GM10248 (cell line): ENCODE results near the gene SEC14L3.
"Not testable (repeated sequence)": the region's sequence is repeated elsewhere in the genome, so short reads cannot be mapped to it uniquely, and the experiment has no call there.

Source experiments
- CTCF ChIA-PET: fragments of 300-600 bp; sonication (Branson Sonifier 250); formaldehyde crosslinking; extraction: SDS; loops from one replicate; lab custom pipeline; 2021; ENCODE audit warnings: antibody characterized with exemption; lab: Yijun Ruan, JAX
- POLR2A ChIA-PET: fragments of 350-650 bp; sonication (Branson Sonifier 250); formaldehyde crosslinking; extraction: SDS; loops from one replicate; lab custom pipeline; 2020; ENCODE audit warnings: antibody characterized with exemption; lab: Yijun Ruan, JAX
- DNase-seq: peaks from one replicate; pipeline ENCODE4 v3.0.0; 2012; ENCODE audit errors: extremely low spot score
- TF ChIP-seq, protein P1 (sequence below): IDR thresholded peaks from 2 replicates; pipeline ENCODE4 v1.5.1; 2012; ENCODE audit warnings: mild to moderate bottlenecking, low read depth; ENCODE audit errors: extremely low read depth, missing control alignments, control extremely low read depth

SEC14L3 gene

DNA sequence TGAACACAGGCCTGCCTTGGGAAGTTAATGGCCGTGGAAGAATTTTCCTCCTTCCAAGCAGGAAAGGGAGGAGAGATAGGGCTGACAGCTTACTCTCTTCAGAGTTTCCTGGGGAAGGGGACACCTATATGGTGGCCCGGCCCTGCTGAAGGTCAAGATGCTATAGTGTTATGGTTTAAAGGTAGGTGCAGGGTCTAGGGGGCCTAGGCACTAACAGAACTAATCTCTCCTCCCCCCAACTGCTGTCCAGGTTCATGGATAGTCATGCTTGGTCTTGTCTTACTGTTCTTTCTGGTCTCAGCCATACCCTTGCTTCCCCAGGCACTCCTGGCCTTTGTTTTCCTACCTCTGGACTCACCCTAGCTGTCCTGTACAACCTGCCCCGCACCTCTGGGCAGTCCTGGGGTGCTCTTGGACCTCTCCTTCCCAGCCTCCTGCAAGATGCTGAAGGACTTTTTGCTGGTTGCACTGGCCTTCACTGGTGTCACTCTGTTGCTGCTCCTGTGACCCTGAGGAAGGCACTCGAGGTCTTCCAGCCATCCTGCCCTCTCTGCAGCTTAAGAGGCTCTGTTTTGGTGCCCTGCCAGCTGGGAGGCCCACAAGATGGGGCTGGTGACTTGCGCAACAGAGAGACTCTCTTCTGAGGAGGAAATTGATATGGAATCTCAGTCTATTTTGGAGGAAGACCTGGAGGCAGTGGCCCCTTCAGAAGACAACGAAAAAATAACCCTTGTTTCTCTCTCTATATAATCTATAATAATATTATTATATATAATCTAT, 17.9 kb downstream of the SEC14L3 start:
- ChIA-PET POLR2A (no interaction called here), CTCF (interaction anchor here (2.0 kb wide), 1 partner anchor 301 kb away, joined by 6 read pairs; no protein-coding TSS in a partner anchor)
- TF ChIP-seq, protein P1, sequence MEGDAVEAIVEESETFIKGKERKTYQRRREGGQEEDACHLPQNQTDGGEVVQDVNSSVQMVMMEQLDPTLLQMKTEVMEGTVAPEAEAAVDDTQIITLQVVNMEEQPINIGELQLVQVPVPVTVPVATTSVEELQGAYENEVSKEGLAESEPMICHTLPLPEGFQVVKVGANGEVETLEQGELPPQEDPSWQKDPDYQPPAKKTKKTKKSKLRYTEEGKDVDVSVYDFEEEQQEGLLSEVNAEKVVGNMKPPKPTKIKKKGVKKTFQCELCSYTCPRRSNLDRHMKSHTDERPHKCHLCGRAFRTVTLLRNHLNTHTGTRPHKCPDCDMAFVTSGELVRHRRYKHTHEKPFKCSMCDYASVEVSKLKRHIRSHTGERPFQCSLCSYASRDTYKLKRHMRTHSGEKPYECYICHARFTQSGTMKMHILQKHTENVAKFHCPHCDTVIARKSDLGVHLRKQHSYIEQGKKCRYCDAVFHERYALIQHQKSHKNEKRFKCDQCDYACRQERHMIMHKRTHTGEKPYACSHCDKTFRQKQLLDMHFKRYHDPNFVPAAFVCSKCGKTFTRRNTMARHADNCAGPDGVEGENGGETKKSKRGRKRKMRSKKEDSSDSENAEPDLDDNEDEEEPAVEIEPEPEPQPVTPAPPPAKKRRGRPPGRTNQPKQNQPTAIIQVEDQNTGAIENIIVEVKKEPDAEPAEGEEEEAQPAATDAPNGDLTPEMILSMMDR = no peak
- DNase-seq = no peak

- CTCF ChIA-PET = interaction anchor here (2.0 kb wide), 1 partner anchor 302 kb away, joined by 6 read pairs; no protein-coding TSS in a partner anchor
- POLR2A ChIA-PET = no interaction called here
Observed at GRCh38 chr22:30452861-30453260, 19.0 kb downstream of the SEC14L3 start.

GRCh38 chr22:30451488-30451887, 20.3 kb downstream of the SEC14L3 start:
- DNase-seq, CTCF ChIA-PET, POLR2A ChIA-PET: not testable (repeated sequence)

More at GRCh38 chr22:30452861-30453260, 19.0 kb downstream of the SEC14L3 start:
- TF ChIP-seq, protein P1 = no peak
- DNase-seq = no peak

DNA sequence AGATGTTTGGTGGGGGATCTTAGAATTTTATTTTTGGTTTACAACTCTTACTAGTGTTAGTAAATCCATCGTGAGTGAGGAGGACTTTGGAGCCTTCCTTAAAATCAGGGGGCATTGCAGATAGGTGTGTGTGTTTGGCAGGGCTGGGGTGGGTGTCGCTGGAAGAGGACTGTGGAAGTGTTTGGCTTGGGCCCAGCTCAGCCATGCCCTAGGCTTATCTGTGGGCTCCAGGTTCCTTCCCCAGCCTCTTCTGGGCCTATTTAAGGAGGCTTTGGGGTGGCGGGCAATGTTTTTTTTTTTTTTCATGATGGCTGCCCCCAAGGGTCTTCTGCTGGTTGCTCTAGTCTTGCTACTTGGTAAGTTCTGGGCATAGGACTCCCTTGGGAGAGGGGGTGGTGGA, 24.2 kb downstream of the SEC14L3 start:
- TF ChIP-seq, protein P1 = no peak
- ChIA-PET POLR2A (no interaction called here), CTCF (no interaction called here)
- no peak for DNase-seq

- POLR2A ChIA-PET = no interaction called here
- CTCF ChIA-PET = interaction anchor here (0.7 to 5.7 kb wide), 17 partner anchors 12 to 310 kb away, joined by 3 to 111 read pairs (median 5); partner anchors contain the start of gene MTFP1
- TF ChIP-seq, protein P1 = no peak
- DNase-seq = no peak
Observed at GRCh38 chr22:30445438-30446145, 26.2 kb downstream of the SEC14L3 start.

DNA sequence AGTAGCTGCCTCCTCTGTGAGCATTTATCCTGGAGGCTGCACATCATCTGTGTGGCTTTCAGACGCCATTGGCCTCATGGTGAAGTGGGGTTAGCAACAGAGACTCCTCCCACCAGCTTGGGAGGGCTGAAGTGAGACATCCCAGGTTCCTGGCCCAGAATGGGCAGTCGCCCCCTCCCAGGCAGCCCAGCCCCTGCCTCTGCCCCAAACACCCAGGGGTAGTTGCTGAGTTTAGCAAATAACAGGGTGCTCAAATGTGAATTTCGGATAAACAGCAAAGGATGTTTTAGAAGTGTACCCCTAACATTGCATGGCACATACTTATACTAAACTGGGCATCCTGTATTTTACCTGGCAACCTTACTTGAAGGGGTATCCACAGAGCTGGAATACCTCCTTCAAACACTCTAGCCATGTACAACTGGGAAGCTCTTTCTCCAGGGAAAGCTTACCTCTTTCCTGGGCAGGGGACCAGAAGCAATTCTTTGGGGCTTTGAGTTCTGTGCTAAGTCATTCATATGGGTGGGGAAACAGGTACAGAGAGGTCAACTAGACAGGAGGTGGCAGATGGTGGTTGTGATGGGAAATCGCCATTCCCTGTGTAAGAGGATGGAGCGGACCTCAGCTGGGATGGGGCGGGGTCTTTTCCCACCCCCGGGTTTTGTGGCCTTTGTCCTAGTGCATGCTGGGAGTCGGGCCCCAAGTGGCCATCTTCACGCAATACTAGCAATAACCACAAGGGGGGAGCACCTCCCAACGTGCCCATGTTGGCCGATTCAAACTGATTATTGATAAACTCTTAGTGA, 27.0 kb downstream of the SEC14L3 start:
- POLR2A ChIA-PET = interaction anchor here (1.6 kb wide), 1 partner anchor 12 kb away, joined by 3 read pairs; no protein-coding TSS in a partner anchor
- CTCF ChIA-PET = interaction anchor here (0.7 to 5.7 kb wide), 23 partner anchors 13 to 310 kb away, joined by 3 to 111 read pairs (median 5); partner anchors contain the start of gene MTFP1
- DNase-seq = peak; percentile 86
- TF ChIP-seq, protein P1 = peak; percentile 71
